B cell (primary cell): ENCODE data around the gene EVC.

Experiments
- CTCF ChIP-seq: fragments of 200-600 bp; IDR thresholded peaks from one replicate; pipeline ENCODE4 v1.8.0; 2022; ENCODE audit warnings: antibody characterized with exemption, mild to moderate bottlenecking
- EZH2 ChIP-seq: IDR thresholded peaks from 2 replicates; pipeline ENCODE4 v1.6.1; 2012; ENCODE audit warnings: borderline replicate concordance, low read depth, mild to moderate bottlenecking, moderate library complexity, low read length; ENCODE audit not compliant: insufficient read depth, poor library complexity, severe bottlenecking

- TF ChIP-seq CTCF (no peak), EZH2 (no peak)
These were observed 49.2 kb downstream of the EVC start for GRCh38 chr4:5760246-5760645.
